ENCODE data around the gene USP15.

The USP15 gene

DNA sequence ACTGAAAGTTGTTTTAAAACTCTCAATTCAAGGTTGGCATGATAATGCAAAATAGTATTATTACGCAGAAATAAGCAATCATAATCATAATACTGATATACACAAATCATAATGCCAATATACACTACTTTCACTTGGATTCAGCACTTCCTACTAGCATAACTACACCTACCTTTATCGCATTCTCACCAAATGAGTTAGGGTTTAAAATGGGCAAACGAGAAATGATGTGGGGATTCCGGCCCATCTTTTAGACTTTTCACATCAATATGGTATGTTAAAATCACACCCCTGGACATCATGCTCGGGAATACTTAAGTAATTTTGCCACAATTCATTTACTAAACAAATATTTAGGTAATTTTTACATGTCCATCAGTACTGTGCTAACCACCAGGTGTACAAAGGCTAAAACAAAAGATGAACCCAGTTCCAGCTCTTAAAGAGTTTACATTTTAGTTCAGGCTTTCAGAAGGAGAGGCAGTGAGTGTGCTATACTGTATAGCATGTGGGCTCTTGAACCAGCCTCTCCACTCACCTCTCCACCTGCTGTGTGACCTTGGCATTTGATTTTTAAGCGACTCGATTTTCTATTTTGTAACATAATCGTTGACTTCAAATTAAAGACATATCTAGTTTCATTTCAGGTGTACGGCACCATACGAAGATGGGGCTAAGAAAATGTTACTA, 1.1 kb upstream of the USP15 start:
- peak; percentile 76 for DNase-seq

DNA sequence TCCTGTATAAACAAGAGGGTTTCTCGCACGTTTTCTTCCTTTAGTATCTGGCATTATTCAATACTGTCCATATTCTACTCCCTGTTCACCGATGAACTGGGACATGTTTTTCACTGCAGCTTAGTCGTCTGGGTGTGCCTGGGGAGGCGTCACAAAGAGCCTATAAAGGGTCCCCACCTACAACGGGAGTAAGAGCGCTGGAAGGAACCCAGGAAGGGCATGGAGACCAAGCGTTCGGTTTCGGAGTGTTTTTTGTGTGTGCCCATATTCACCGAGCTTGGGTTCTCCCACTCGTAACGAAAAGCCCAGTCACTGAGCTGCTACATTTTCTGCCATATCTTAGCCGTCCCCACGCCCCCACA, 592 bp upstream of the USP15 start:
- peak; percentile 77 for DNase-seq

GRCh38 chr12:62260733-62261683, 804 bp downstream of the USP15 start:
- DNase-seq = no peak

DNA sequence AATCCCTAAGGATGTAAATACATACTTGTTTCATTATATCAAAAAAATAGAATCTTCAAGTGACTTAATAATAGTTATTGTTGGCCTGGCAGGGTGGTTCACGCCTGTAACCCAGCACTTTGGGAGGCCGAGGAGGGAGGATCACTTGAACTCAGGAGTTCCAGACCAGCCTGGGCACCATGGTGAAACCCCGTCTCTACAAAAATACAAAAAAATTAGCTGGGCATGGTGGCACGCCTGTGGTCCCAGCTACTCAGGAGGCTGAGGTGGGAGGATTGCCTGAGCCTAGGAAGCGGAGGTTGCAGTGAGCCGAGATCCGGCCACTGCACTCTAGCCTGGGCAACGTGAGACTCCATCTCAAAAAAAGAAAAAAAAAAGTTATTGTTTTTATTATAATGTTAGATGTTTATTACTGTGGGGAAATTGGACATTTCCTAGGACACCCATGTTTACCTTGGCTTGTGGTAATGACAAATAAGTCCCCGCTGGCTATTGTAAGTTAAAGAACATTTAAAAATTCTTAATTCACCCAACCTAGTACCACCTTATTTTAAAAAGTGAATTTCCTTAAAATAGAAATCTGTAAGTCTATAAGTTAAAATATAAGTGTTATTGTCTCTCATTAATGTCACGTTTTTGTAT, 1.8 kb downstream of the USP15 start:
- DNase-seq = no peak

- no peak for DNase-seq
These were observed 3.0 kb downstream of the USP15 start for GRCh38 chr12:62263232-62263631.

- no peak for DNase-seq
These were observed 3.8 kb downstream of the USP15 start for GRCh38 chr12:62263966-62264365.

GRCh38 chr12:62264706-62265105, 4.5 kb downstream of the USP15 start:
- DNase-seq = no peak

GRCh38 chr12:62265511-62265910, 5.3 kb downstream of the USP15 start:
- no peak for DNase-seq

GRCh38 chr12:62267026-62267425, 6.8 kb downstream of the USP15 start:
- no peak for DNase-seq

GRCh38 chr12:62267480-62267879, 7.3 kb downstream of the USP15 start:
- no peak for DNase-seq

- no peak for DNase-seq
These were observed 8.8 kb downstream of the USP15 start for GRCh38 chr12:62268956-62269355.

- DNase-seq = no peak
These were observed 9.4 kb downstream of the USP15 start for GRCh38 chr12:62269464-62270228.

GRCh38 chr12:62270384-62270783, 10.2 kb downstream of the USP15 start:
- DNase-seq = no peak

DNA sequence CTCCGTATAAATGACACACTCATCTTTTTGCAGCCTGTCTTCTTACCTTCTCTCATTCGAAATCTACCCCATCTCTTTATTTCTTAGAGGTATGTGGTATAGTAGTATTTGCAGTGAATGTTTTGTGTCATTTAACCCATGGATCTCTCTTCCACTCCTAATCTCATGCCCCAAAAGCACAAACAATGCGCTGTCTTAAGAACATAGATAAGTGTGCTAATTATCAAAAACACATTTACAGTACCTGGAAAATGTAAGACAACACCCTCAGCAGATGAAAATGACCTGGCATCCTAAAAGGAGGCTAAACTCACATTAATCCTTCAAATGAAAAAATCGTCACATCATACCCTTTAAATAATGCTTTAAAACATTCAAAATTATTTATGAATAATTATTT, 10.7 kb downstream of the USP15 start:
- DNase-seq = no peak

DNA sequence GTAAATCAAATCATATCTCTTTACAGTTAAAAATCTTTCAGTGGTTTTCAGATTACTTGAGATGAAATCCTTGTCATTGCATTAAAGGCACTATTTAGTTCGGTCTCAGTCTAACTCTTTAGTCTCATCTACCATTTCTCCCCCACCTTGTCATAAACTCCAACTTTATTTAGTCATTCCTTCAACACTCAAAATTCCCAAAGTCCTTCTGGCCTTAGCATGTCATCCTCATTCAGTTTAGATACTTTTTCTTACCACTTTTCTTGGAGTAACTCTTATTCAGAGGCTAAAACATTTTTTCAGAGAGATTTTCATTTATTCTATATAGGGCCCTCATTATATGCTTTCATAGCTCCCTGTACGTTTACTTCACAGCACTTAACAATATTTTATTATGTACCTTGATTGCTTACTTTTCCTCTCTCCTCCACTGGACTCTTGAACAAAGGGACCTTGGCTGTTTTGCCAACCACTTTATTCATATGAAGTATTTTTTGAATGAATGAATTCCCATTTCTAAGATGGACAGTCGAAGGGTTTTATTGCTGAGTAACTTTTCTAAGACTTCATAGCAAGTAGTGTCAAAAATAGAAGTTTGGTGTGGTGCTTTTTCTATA, 12.8 kb downstream of the USP15 start:
- DNase-seq = no peak

- no peak for DNase-seq
These were observed 13.6 kb downstream of the USP15 start for GRCh38 chr12:62273724-62274380.

DNA sequence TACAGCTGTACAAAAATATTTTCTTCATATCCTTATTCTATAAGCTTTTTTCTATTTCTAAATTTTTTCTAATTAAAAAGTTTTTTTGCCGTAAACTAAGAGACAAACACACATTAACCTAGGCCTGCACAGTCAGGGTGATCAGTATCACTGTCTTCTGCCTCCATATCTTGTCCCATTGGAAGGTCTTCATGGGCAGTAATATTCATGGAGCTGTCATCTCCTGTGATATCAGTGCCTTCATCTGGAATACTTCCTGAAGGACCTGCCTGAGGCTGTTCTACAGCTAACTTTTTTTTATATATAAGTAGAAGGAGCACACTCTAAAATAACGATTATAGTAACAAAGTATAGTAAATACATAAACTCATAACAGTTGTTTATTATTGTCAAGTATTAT, 17.8 kb downstream of the USP15 start:
- no peak for DNase-seq

DNA sequence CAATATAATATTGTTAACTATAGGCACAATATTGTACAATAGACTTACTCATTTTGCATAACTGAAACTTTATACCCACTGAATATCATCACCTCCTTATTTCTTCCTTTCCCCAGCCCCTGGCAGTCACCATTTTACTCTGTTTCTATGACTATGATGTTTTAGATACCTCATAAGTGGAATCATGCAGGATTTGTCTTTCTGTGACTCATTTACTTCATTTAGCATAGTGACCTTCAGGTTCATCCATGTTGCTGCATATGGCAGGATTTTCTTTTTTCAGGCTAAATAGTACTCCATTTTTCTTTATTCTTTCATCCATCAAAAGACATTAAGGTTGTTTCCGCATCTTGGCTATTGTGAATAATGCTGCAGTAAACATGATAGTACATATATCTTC, 18.9 kb downstream of the USP15 start:
- DNase-seq = no peak

DNA sequence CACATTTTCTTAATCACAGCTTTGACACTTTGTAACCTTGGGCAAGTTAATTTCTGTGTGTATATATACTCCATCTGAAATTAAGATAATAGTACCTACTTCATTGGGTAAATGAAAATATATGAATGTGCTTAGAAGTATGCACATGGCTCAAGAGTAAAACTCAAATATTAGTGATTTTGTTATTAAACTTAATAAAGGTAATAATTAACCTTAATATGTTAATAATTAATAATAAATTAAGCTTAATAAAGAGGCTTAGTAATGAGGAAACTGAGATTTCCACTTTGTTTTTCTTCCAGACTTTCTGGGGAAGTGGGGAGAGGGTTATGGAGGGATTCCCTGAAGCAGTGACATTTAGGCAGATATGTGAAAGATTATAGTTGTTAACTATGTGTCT, 19.8 kb downstream of the USP15 start:
- DNase-seq = no peak

DNA sequence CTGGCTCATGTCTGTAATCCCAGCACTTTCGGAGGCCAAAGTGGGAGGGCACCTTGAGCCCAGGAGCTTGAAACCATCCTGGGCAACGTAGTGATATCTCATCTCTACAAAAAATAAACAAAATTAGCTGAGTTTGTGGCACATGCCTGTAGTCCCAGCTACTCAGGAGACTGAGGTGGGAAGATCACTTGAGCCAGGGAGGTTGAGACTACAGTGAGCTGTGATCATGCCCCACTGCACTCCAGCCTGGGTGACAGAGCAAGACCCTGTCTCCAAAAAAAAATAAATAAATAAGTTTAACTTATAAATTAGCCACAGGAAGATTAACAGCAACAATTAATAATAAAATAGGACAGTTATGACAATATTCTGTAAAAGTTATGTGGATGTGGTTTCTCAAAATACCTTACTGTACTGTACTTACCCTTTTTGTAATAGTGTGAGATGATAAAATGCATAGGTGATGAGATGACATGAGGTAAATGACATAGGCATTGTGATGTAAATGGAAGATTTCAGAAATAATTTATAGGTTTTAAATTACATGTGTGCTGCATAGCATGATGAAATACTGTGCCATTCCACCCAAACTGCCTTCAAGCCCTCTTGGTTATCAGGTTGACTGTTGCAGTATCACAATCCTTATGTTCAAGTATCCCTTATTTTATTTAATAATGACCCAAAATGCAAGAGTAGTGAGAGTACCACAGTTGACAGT, 22.0 kb downstream of the USP15 start:
- DNase-seq = no peak

GRCh38 chr12:62284749-62285148, 24.5 kb downstream of the USP15 start:
- no peak for DNase-seq
